Stimulated activated CD4-positive, alpha-beta T cell treated with anti-CD3 and anti-CD28 coated beads, Interleukin-1b, Interleukin-23, amount 100 ng/mL, for 4 hours (primary cell): ENCODE results near the gene PFN1.

Experiments
- DNase-seq, 2 donors: peaks; one replicate each; pipeline ENCODE4 v3.0.0-alpha.2; 2020; ENCODE audit warnings: low read depth in 2 of 2

The PFN1 gene

DNA sequence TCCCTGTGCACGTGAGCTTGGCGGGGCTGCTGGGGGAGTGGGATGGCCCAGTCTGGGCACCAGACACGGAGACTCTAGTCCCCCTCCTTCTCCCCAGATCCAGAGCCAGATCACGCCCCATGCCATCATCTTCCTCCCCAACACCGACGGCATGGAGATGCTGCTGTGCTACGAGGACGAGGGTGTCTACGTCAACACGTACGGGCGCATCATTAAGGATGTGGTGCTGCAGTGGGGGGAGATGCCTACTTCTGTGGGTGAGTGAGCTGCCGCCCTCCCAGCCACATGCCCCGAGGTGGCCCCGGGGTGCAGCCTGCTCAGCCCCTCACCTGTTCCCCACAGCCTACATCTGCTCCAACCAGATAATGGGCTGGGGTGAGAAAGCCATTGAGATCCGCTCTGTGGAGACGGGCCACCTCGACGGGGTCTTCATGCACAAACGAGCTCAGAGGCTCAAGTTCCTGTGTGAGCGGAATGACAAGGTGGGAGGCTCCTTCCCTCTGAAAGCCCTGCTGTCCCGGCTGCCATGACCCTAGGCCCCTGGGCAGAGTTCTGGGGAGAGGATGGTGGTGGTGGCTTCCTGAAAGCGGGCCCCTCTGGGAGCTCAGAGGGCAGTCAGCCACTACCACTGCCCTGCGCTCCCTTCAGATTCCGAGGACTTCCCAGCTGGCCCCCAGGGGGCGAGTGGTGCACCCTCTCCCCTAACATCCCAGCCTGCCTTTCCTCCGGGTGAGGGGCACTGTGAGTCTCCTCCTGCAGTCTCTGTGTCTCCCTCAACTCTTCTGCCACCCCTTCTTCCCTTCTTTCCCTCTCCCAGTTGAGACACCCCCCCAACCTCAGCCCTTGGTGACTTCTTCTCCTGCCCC is 51.8 kb downstream of the PFN1 start:
- DNase-seq: no peak

DNA sequence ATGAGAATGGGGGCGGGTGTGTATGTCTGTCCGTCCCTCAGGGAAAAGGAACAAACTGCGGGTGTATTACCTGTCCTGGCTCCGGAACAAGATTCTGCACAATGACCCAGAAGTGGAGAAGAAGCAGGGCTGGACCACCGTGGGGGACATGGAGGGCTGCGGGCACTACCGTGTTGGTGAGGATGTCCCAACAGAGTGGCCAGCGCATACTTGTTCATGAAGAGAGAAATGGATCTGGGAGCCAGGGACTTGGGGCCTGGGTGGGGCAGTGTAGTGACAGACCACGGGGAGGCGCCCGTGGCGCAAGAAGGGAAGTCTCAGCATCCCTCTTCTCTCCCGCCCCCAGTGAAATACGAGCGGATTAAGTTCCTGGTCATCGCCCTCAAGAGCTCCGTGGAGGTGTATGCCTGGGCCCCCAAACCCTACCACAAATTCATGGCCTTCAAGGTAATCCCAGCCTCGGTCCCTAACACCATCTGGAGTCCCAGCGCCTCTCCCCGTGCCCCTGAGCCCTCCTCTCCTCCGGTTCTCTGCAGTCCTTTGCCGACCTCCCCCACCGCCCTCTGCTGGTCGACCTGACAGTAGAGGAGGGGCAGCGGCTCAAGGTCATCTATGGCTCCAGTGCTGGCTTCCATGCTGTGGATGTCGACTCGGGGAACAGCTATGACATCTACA is 52.5 kb downstream of the PFN1 start:
- DNase-seq: no peak
